ENCODE data around the gene TMEM44. TPM values are rescaled to one million over a fixed set of nuclear protein-coding genes. Genes with fewer than 3 reads are reported as not detected.

TMEM44 gene
- total RNA-seq, 1 experiment from 2014 or later, result 11.8 TPM

GRCh38 chr3:194543550-194543949 is 89.7 kb downstream of the TMEM44 start:
- ChIA-PET POLR2A (no interaction called here), CTCF (interaction anchor here (0.5 kb wide), 1 partner anchor 127 kb away, joined by 3 read pairs; no protein-coding TSS in a partner anchor)
- no peaks in the 10 kb centered on the region for H3K9me3 ChIP-seq
- no peak overlapping the region for H3K4me3 Mint-ChIP-seq (ENCODE audit: unreplicated experiment)
- DNase-seq, result no peak
- H3K27ac Mint-ChIP-seq (ENCODE audit: unreplicated experiment), result no peak overlapping the region
- BruUV-seq (replicated peaks), result no TSS peak
- no peaks in the 10 kb centered on the region for H3K27me3 Mint-ChIP-seq (ENCODE audit: insufficient read depth, unreplicated experiment)
- H3K27me3 ChIP-seq (replicated peaks; ENCODE audit: control insufficient read depth, insufficient read depth, low read length), result no peaks in the 10 kb centered on the region
- H3K4me1 Mint-ChIP-seq (ENCODE audit: low read depth, unreplicated experiment), result peaks cover 10% of the 10 kb centered on the region
- intact Hi-C loops (cut with micrococcal nuclease; ENCODE audit: unreplicated experiment), result no loop called here
- H3K4me1 ChIP-seq, result peaks cover 9% of the 10 kb centered on the region
- no peaks in the 10 kb centered on the region; the same call in 1 of the 2 replicates for H3K36me3 ChIP-seq (ENCODE audit: control insufficient read depth, insufficient read depth, low read length)
- H3K9me3 Mint-ChIP-seq (ENCODE audit: unreplicated experiment), result no peaks in the 10 kb centered on the region
- H3K36me3 Mint-ChIP-seq (ENCODE audit: insufficient read depth, unreplicated experiment), result no peaks in the 10 kb centered on the region
- no peak overlapping the region for H3K4me3 ChIP-seq (ENCODE audit: low read depth, low read length)
- no peak for TF ChIP-seq CTCF (IDR thresholded peaks at IDR 0.05; ENCODE audit: insufficient read depth in 1 of 2, low read depth in 1 of 2, low read length in 1 of 2, severe bottlenecking in 1 of 2, unreplicated experiment in 1 of 2)

GRCh38 chr3:194541483-194541882 is 91.7 kb downstream of the TMEM44 start:
- Mint-ChIP-seq H3K27ac (ENCODE audit: unreplicated experiment) (no peak overlapping the region), H3K27me3 (ENCODE audit: insufficient read depth, unreplicated experiment) (no peaks in the 10 kb centered on the region), H3K9me3 (ENCODE audit: unreplicated experiment) (no peaks in the 10 kb centered on the region), H3K36me3 (ENCODE audit: insufficient read depth, unreplicated experiment) (no peaks in the 10 kb centered on the region), H3K4me3 (ENCODE audit: unreplicated experiment) (no peak overlapping the region), H3K4me1 (ENCODE audit: low read depth, unreplicated experiment) (peaks cover 26% of the 10 kb centered on the region)
- Histone ChIP-seq H3K9me3 (no peaks in the 10 kb centered on the region), H3K4me1 (peaks cover 29% of the 10 kb centered on the region), H3K4me3 (ENCODE audit: low read depth, low read length) (no peak overlapping the region), H3K27me3 (replicated peaks; ENCODE audit: control insufficient read depth, insufficient read depth, low read length) (no peaks in the 10 kb centered on the region), H3K36me3 (ENCODE audit: control insufficient read depth, insufficient read depth, low read length) (no peaks in the 10 kb centered on the region; the same call in 1 of the 2 replicates)
- no peak for TF ChIP-seq CTCF (IDR thresholded peaks at IDR 0.05; ENCODE audit: insufficient read depth in 1 of 2, low read depth in 1 of 2, low read length in 1 of 2, severe bottlenecking in 1 of 2, unreplicated experiment in 1 of 2)
- no TSS peak for BruUV-seq (replicated peaks)
- DNase-seq, result no peak
- POLR2A ChIA-PET, result no interaction called here
- CTCF ChIA-PET, result no interaction called here
- intact Hi-C loops (cut with micrococcal nuclease; ENCODE audit: unreplicated experiment), result no loop called here

GRCh38 chr3:194540274-194540905 is 92.8 kb downstream of the TMEM44 start:
- no TSS peak for BruUV-seq (replicated peaks)
- no peaks in the 10 kb centered on the region for H3K27me3 Mint-ChIP-seq (ENCODE audit: insufficient read depth, unreplicated experiment)
- H3K4me3 Mint-ChIP-seq (ENCODE audit: unreplicated experiment), result no peak overlapping the region
- ChIA-PET CTCF (no interaction called here), POLR2A (interaction anchor here (0.8 kb wide), 1 partner anchor 34 kb away, joined by 8 read pairs; no protein-coding TSS in a partner anchor)
- no peak for TF ChIP-seq CTCF (IDR thresholded peaks at IDR 0.05; ENCODE audit: insufficient read depth in 1 of 2, low read depth in 1 of 2, low read length in 1 of 2, severe bottlenecking in 1 of 2, unreplicated experiment in 1 of 2)
- Histone ChIP-seq H3K36me3 (ENCODE audit: control insufficient read depth, insufficient read depth, low read length) (no peaks in the 10 kb centered on the region; the same call in 1 of the 2 replicates), H3K4me3 (ENCODE audit: low read depth, low read length) (no peak overlapping the region), H3K4me1 (peaks cover 40% of the 10 kb centered on the region), H3K27me3 (replicated peaks; ENCODE audit: control insufficient read depth, insufficient read depth, low read length) (no peaks in the 10 kb centered on the region), H3K9me3 (peaks cover 3% of the 10 kb centered on the region; the same call in 1 of the 2 replicates)
- no peak for DNase-seq
- intact Hi-C loops (cut with micrococcal nuclease; ENCODE audit: unreplicated experiment), result no loop called here
- no peaks in the 10 kb centered on the region for H3K9me3 Mint-ChIP-seq (ENCODE audit: unreplicated experiment)
- H3K4me1 Mint-ChIP-seq (ENCODE audit: low read depth, unreplicated experiment), result peaks cover 26% of the 10 kb centered on the region
- peak overlapping the region; percentile 49 for H3K27ac Mint-ChIP-seq (ENCODE audit: unreplicated experiment)
- no peaks in the 10 kb centered on the region for H3K36me3 Mint-ChIP-seq (ENCODE audit: insufficient read depth, unreplicated experiment)
